T-helper 22 cell (primary cell): ENCODE measurements around the gene RASSF5.
"Not testable (repeated sequence)": the region's sequence is repeated elsewhere in the genome, so short reads cannot be mapped to it uniquely, and the experiment has no call there.

Experiments
- DNase-seq: peaks from one replicate; pipeline ENCODE4 v3.0.0-alpha.2; 2020; ENCODE audit warnings: low read depth

RASSF5 gene

DNA sequence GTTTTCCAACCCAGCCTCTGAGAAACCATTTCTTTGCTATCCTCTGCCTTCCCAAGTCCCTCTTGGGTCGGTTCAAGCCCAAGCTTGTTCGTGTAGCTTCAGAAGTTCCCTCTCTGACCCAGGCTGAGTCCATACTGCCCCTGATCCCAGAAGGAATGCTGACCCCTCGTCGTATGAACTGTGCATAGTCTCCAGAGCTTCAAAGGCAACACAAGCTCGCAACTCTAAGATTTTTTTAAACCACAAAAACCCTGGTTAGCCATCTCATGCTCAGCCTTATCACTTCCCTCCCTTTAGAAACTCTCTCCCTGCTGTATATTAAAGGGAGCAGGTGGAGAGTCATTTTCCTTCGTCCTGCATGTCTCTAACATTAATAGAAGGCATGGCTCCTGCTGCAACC lies 81.2 kb downstream of the RASSF5 start:
- no peak for DNase-seq

DNA sequence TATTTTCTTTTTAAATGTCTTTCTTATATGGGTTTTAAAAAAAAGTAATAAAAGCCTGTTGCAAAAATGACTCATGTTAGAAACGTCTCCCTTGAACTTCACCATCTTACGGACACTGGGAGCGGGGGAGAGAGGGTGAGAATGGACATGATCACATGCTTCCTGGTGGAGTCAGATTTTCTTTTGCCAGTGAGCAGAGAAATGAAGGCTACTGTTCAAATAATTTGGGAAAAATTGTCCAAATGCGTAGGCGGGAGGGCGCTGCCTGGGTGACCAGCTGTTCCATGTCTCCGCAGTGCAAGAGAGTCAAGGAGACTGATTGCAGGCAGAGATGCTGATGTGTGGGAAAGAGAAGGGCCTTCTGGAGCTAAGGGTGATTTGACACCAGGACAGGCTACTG lies 81.9 kb downstream of the RASSF5 start:
- no peak for DNase-seq

DNA sequence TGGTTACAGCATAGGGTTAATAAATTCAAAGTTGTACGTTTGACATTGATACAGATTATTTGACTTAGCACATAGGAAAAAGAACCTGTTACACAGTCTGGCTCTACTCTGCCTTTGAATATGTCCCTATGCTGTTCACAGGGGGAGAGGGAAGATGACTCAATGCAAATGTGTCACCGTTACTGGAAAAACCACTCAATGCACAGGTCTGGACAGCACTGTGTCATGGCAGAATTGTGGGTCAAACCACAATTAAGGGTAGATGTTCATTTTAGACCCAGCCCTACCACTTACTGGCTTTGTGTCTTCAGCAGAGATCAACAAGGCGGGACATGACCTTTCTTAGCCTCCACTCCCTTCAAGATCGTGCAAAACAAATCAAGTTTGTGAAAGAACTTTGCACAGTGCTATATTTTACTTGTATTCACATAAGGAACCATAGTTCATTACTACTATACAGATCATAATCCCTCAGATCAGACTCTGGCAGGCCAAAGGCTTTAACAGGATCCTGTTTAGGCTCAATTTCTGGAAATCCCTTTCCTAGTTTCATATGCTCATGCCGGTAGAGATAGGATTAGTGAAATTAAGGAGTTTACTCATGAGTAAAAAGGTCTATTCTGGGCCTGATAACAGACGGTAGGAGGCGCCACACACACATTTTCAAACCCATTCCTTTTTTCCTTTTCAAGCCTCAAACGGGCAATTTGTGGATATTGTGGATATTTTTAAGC lies 82.9 kb downstream of the RASSF5 start:
- DNase-seq = peak; percentile 50

DNA sequence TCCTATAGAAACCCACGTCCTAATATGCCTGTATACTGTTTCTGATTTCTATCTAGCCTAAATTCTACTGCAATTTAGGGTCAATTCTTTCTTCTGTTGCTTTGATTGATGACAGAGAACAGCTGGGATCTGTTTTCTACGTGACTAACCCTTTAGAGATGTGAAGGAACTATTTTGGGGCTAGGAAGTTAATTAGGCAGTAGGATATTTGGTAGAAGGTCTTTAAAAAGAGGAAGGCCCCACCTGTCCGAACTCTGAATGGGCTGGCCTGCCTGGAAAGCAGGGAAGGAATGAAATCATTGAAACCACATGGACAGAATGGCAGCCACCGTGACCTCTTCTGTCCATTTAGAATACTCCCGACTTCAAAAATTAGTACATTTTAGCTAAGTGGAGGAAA lies 83.9 kb downstream of the RASSF5 start:
- DNase-seq = no peak

DNA sequence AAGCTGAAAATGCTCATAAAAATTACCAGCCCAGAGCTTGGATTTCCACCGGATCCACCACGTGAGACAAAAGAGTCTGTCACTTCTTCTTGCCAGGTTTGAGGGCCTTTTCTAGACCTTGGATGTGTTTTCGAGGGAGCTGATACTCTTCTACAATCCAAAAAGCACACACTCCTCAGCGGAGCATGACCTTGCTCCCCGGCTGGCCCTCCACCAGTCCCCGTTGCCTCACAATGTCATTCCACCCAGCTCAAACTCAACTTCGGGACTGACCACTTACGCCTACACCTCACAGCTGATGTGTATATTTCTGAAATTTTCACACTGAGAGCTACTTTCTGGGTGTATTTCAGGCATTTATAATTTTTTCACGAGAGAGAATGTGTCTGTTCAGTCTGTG lies 84.4 kb downstream of the RASSF5 start:
- no peak for DNase-seq

DNA sequence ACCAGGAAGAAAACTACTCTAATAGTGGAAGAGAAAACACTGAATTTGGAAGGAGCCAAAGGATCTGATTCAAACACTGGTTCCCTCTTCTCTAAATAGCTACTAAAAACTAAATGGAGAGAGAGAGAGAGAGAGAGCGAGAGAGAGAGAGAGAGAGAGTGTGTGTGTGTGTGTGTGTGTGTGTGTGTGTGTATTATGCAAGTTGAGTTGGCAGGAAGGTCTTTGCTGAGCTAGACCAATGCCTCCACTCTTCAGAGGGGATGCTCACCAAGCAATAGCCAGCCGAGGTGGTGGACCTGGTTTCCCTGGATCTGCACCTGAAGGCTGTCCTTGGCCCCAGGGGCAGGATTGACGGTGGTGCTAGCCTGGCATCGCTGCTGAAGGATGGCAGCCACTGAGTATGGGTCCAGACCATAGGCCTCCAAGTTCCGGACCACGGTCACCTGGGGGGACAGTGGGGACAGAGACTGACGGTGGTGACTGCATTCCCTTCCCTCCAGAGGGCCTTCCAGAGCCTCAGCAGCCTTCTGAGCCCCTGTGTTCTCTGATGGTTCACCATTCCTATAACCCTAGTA lies 86.1 kb downstream of the RASSF5 start:
- no peak for DNase-seq

DNA sequence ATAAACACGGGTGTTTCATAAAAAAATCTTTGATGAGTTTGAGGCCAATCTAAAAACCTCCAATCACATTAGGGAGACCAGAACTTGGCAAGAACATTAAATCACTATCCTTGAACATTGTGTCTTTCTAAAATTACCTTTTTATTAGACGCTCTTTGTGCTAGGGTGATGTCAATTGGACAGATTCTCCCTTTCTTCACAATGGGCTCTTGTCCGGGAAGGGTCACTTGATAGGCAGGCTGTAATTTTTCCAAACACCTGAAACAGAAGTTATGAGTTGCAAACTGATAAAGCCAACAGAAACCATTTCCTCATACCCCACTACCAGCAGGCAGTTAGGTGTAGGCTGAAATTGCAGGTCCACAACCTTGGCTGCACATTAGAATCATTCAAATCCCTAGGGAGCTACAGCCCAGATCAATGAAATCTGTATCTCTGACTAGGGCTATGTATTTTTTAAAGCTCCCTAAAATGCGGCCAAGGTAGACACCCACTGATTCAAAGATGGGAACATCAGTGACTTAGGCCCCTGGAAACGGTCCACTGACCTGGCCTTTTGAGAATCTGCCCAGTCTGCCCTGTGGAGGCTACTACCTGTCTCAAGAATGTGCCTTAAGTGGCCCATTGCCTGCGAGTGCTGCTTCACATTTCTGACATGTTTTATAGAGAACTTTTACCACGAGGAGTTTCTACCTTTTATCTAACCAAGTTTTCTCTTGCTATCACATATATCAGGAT lies 88.4 kb downstream of the RASSF5 start:
- DNase-seq = no peak

DNA sequence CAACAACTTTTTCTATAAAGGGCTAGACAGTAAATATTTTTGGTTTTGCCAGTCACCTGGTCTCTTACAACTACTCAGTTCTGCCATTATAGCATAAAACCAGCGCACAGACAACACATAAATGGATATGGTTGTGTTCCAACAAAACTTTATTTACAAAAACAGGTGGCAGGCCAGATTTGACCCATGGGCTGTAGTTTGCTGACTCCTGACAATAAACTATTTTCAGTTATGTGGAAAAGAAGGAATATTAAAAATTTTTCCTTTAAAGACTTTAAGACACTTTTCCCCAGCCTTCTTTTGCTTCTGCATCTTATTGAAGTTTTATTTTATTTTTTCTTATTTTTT lies 89.0 kb downstream of the RASSF5 start:
- DNase-seq = no peak

DNA sequence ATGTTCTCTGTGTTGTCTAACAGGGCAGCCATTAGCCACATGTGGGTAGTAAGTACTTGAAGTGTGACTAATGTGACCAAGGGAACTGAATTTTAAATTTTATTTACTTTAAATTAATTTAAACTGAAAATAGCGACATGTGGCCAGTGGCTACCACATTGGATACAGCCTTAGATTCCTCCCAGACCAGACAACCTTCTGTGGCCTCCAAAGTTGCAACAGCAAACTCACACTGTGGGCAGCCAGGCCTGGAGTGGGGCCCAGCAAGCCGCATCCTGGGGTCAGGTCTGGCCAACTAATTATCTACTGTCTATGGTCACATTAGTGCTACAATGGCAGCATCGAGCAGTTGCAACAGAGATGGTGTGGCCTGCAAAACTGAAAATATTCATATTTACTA lies 93.2 kb downstream of the RASSF5 start:
- DNase-seq = no peak

DNA sequence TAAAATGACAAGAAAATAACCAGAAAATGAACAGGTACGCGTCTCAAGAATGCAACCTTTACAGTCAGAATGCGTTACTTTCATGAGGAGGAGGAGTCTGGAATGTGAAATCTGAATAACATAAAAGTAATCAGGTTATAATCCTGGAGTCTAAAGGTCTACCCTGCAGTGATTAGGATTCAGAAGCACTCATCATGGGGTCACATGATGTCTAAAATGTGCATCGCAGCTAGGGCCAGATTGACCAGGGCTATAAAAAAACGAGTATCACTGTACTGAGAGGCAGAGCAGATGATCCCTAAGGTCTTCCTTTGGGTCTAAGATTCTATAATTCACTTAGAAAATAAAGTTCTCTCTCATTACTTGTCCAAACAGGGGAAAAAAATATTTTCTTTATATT lies 97.5 kb downstream of the RASSF5 start:
- no peak for DNase-seq

DNA sequence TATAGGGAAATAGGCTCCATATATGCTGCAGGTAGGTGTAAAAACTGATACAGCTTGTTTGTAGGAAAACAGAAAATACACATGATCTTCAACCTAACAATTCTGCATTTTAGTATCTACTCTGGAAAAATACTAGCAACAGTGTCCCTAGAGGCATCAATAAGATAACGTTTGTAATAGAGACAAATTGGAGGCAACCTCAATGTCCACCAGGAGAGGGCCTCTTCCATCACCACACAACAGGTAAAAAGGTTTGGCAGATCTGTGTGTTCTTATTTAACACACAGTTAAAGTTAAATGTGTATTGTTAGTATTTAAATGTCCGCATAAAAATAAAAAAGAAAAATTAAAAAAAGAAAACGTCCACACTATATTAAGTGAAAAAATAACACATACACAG lies 99.5 kb downstream of the RASSF5 start:
- no peak for DNase-seq

DNA sequence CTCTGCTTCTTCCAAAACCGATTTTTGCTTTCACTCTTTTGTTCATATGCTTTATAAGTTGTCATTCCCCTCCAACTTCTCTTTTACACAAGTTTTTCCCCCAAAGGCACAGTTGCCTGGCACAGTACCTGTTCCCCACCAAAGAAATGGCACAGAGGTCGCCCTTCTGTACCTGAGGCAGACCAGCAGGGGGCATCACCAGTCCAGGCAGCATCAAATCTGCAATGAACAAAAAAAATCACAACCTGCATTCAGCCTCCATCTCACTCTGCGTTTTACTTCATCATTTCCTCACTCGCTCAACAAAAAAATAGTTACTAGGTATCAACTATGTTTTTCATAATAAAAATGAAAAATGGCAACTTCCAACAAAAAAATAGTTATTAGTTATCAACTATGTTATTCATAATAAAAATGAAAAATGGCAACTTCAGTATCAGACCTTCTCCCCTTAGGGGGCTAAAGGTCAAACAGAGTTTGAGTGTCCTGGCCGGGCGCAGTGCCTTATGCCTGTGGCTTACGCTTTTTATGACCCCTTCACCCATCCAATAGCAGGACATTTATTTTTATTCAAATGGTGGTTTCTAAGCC lies 100.9 kb downstream of the RASSF5 start:
- peak; percentile 22 for DNase-seq

DNA sequence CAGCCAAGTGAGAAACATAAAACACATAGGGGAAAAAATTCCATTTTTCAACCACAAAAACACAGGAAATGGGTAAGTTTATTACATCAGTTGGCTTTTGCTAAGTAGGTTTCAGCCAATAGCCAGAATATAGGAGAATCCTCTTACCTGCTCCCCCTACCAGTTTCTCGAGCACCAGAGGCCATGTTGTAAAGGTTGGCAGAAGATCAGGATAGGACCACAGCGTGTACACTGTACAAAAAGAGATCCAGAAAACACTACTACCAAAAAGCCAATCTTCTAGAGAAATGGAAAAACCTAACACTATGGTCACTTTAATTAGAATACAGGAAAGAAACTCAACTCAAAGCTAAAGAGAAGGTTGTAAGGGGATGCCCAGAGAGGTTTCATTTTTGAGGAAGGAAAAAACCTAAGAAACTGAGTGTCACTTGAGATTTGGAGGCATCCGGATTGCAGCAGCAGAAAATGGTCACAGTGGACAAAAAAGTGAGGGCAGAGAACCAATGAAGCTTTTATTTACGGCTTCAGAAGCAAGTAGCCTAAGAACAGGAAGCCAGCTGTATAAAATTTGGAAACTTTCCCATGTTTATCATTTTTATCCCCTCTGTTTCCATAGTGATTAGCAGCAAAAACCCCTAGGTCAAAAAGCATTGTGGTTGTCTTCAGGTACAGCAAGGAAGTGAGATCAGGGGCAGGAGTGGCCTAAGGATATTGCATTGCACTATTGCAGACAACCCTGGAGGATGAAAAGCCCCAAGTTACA lies 102.1 kb downstream of the RASSF5 start:
- DNase-seq = no peak

DNA sequence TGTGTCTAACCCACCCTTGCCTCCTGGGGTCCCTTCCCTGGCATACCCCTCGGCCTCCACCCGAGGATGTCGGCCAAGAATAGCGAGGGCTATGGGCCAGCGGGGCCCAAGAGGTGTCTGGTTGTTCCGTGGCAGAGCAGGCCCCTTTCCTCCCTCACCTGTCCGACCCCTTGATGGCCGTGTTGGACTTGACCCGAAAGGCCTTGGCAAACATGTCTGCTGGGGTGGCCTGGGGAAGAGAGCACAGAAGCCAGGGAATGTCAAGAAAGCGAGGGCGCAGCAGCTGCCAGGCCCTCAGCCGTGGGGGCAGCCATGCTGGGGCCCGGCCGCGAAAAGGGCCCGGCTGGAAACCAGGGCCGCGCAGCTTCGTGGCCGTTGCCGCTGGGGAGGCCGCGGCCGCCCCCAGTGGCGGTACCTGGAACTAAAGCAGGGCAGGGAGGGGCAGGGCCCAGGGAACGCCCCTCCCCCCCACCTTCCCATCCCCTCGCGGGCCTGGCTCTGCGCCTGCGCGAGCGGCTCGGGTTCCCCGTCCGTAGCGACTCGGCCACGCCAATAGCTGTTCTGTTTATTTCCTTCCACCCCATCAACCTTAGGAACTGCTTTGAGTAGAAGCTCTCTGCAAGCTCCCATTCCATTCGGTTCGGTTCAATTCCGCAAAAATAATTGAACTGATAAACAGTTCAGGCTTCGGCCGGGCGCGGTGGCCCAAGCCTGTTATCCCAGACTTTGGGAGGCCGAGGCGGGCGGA lies 105.0 kb downstream of the RASSF5 start, which contains the start of gene EIF2D:
Gene EIF2D, minus strand, starts transcription at position 337 of the 748 bp plus-strand sequence. Its CDS starts 123 bp downstream, at position 214.
- peak; percentile 81 for DNase-seq

DNA sequence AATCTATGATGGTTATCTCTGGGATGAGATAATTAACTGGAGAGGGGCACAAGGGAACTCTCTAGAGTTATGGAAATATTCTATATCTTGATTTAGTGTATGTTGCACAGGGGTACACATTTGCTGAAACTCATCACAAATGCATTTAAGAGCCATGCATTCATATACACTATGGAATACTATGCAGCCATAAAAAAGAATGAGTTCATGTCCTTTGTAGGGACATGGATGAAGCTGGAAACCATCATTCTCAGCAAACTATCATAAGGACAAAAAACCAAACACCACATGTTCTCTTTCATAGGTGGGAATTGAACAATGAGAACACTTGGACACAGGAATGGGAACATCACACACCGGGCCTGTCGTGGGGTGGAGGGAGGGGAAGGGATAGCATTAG lies 119.1 kb downstream of the RASSF5 start:
- DNase-seq = not testable (repeated sequence)

DNA sequence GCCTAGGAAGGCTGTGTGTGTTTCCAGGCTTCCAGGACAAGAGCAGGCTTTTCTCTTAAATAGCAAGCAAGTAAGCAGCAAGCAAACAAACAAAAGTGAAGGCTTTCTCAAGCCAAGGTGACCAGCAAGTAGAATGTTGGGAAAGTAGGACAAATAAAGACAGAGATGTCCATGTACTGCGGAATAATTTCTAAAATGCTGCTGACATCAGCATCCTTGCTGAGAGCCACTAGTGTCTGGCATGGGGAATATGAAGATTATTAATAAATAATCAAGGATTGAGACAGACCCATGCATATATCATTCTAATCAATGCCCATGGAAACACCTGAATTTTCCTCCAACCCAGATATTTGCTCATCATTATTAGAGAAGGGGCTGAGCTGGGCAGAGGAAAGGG lies 121.6 kb downstream of the RASSF5 start:
- DNase-seq = no peak

DNA sequence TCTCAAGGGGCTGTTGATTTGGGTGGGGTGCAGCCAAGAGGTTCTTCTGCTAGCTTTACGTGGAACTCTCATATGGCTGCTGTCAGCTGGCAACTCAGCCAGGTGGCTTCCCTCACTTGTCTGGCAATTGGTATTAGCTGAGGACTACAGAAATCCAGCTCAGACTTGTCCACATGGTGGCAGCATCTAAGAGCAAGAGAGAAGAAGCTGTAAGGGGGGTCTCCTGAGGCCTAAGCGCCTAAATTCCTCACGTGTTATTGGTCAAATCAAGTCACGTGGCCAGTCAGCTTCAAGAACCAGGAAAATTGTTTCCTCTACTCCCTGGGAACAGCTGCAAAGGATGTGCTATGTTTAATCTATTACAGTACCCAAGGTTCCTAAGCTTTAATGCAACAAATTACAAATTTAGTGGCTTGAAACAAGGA lies 123.8 kb downstream of the RASSF5 start:
- DNase-seq = no peak

DNA sequence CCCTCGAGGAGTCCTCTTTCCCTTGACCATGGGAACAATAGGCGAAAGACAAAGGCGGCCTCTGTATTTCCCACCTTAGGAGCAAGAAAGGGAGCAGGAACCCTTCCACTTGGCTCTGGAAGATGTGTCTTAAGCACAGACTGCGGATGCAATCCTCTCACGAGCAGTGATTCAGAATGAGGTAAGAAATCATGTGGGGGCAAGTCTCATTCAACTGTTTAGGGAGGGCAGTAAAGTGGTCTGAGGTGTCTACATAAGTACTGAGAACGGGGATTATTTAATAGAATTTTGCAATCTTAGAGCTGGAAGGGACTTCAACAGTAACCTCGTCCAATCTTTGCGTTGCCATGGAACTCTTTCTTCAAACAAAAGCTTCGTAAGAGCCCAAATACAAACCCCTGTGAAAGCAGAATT lies 126.4 kb downstream of the RASSF5 start:
- DNase-seq = no peak

DNA sequence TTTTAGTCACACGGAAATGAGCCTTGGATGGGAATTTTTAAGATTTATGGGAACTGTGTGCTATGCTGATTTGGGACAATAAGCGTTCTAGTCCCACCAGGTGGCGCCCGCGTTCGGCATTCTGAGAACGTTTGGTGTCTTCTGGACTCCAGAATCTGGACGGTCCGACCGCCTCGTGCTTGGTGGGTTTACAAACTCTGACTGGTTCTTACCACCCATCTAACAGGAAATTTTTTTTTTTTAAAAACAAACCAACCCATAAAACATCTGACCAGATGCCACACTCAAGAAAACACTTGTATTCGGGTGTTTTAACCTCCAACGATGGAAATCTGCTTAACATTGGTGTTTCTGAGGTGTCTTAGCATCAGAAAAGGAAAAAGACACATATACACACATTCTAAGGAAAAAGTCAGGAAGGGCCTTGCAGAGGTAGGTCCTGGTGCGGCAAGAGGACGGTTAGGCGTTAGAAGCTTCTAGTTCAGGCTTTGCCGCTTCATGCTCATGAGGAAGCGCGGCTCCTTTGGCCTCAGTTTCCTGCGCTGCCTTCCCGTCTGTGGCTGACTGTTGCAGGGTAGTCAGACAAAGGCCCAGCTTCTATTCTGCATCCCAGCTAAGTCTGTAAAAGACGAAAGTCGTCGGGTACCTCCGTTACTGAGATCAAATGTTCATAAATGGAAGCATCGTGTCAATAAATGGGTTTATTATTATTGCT lies 127.2 kb downstream of the RASSF5 start:
- DNase-seq = peak; percentile 42

DNA sequence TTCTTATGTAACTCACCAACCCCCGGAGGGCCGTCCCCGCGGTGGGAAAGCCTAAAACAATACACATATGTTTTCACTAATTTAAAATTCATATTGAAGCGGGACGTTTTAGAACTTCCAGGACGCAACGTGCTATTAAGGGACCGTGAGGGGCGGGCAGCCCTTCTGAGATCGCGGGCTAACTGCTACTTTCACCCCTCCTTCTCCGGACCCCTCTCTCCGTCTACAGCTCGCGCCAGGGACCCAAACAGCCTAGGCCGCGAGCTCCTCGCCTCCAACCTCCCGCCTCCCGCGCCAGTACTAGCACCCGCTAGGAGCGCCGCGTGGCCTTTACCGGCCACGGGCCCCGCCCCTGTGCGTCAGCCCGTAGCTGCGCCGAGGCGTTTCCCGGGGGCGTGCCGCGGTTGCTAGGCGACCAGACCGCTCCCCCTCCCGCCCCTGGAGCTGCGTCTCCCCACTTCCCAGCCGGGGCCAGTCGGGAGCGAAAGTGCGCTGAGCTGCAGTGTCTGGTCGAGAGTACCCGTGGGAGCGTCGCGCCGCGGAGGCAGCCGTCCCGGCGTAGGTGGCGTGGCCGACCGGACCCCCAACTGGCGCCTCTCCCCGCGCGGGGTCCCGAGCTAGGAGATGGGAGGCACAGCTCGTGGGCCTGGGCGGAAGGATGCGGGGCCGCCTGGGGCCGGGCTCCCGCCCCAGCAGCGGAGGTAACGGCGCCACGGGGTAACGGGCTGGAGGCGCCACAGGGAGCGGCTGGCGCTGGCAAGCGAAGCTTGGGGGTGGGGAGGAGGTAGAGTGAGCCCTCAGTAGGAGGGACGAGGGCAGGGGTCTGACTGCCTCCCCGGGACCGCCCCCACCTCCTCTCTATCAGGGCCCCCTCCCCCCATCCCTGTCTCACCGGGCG lies 128.0 kb downstream of the RASSF5 start, which contains the start of gene DYRK3:
Gene DYRK3, plus strand, starts transcription at position 457 of the 898 bp plus-strand sequence. Its CDS starts 168 bp downstream, at position 625.
- DNase-seq = peak; percentile 83
